HG02678 (cell line): ENCODE measurements around the gene UBAP1L.

ENCODE experiments used
- ATAC-seq: cut with Tn5 transposase; IDR thresholded peaks from one replicate; pipeline ENCODE4 v1.9.1; 2021; ENCODE audit warnings: mild to moderate bottlenecking, moderate library complexity; ENCODE audit not compliant: unreplicated experiment

The UBAP1L gene

GRCh38 chr15:65049418-65049840 lies 65.6 kb downstream of the UBAP1L start:
- peak; percentile 92 for ATAC-seq

- no peak for ATAC-seq
Measured at GRCh38 chr15:65048241-65048640, 66.8 kb downstream of the UBAP1L start.

GRCh38 chr15:65044724-65045481 lies 70.1 kb downstream of the UBAP1L start, which contains the start of gene SLC51B:
Gene SLC51B (plus strand): TSS chr15:65045387. CDS start chr15:65050005, 4,618 bp downstream.
- ATAC-seq, result no peak

DNA sequence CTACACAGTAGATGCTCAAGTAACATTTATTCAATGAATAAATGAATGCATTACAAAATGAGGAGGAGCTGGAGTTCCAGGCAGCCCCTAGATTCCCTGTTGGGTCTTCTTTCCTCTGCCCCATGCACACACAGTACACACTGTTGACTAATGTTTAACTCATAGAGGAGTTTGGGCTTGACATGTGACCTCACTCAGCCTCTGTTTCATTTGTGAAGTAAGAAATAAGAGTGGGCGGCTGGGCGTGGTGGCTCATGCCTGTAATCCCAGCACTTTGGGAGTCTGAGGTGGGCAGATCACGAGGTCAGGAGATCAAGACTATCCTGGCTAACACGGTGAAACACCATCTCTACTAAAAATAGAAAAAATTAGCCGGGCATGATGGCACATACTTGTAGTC lies 70.8 kb downstream of the UBAP1L start:
- peak; percentile 62 for ATAC-seq

DNA sequence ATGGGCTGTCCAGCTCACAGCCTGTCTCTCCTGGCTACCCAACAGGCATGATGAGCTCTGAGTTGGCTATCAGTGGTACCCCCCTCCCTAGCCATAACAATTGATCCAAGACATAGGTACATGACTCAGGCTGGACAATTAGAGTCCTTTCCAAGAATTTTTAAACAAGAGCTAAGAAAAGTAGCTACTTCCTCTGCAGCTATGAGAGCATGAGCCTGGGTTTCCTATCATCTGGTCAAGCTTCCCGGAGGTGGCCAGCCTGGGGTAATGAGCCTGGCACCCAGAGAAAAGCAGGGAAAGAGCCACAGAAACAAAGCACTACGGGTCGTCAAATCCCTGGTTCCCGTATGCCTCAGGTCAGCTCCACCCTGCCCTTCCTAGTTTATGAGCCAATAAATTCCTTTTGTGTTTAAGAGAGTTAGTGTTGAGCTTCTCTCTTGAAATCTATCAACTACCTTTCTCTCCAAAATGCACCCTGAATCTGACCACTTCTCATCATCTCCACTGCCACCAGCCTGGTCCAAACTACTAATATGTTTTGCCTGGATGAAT lies 72.1 kb downstream of the UBAP1L start:
- ATAC-seq, result no peak
